Measurements from ENCODE around the gene UBQLN3.

UBQLN3 gene

DNA sequence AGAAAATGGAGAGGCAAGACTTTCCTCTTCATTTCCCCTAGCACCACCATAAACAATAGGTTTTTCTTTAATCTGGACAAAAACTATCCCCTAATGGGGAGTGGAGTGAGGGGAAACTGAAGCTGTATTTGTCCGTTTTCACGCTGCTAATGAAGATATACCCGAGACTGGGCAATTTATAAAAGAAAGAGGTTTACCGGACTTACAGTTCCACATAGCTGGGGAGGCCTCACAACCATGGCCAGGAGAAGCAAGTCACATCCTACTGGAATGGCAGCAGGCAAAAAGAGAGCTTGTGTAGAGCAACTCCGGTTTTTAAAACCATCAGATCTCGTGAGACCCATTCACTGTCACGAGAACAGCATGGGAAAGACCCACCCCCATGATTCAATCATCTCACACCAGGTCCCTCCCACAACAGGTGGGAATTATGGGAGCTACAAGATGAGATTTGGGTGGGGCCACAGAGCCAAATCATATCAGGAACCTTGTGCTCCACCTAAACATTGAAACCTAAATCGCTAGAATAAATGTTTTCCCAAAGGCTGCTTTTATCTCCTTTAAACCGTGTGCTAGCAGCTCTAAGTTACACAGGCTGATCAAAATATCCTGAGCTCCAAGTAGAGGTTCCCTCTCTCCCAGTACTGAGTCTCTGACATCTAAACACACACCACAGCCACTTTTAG is 4.3 kb downstream of the UBQLN3 start:
- DNase-seq (ENCODE audit: low read depth in 2 of 2) = no peak

DNA sequence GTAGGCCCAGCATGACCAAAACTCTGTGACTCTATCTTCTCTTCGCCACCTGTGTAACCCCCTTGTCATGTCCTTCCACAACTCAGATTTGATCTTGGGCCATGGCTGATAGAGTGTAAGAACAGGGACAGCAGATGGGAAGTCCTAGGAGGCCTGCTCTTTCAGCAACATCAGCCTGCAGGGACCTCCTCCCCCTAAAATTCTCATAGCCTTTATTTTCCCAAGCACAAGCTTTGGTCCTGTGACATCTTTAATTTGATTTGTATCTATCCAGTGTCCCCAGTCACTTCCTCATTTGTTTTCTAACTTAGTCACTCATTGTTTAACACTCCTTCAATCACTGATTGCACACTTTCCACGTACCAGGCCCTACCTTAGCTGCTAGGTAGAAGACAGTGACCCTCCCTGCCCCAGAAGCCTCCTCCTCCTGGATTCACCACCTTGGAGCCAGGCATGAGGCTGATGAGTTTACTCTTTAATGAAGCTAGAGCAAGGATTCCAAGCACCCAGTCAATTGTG is 5.3 kb downstream of the UBQLN3 start:
- DNase-seq (ENCODE audit: low read depth in 2 of 2) = no peak

DNA sequence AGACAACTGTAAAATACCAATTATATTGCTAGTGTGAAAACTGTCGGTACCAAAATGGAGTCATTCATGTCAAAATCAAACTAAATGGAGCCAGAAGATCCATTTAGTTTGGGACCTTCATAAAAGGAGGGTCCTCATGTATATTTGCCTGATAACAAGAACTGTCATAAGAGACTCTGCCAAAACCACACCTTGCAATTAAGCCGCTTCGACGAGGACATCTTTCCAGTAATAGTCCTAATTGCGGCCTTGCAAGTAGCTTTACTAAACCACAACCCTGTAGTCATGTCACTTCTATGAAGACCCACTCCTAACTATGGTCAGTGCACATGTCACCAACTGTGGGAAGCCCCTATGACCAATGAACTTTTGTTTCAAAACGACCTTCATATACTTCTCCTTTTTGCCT is 9.4 kb downstream of the UBQLN3 start:
- no peak for DNase-seq (ENCODE audit: low read depth in 2 of 2)

DNA sequence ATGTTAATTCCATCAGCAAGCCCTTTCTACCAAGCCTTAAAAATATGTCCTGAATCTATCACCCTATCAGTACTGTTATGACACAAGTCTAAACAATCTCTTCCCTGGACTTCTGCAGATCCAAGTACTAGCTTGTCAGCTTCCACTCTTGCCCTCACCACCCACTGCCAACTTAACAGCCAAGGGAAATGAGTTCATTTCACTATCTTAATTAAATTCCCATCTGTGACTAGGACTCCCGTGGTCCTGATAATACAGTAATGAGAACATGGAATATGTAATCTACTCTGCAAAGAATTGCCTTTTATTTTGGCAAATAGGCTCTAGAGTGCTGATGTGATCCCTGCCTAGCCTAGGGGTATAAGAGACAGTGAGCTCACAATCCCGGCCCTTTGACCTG is 10.1 kb downstream of the UBQLN3 start:
- DNase-seq (ENCODE audit: low read depth in 2 of 2) = no peak

DNA sequence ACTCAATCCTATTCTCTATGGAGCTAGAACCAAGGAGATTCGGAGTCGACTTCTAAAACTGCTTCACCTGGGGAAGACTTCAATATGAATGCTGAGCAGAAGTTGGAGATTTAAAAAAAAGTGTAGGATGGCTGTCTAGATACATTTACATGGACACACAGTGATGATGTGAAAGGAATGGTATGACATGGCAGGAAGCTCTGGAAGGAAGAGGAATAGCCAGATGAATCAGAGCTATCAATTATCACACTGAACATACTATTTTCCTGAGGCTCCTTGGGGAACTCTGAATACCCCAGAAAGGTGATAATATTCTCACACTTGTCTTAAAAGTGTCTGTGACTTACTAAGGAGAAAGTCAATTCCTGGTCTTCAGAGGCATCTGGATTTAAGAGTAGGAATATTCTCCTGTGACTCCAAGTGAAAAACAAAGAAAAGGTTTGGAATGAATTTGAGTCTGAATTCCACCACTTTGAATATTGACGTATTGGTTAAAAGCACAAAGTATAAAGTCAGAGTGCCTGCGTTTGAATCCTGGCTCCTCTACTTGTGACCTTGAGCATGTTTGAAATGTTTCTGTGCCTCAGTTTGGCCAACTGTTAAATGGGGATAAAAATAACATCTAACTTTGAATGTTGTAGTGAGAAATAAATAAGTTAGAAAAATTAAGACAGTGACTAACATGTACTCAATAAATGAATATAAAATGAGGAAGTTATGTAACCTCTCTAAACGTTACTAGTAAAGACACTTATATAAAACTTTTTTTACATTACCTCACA is 20.0 kb downstream of the UBQLN3 start:
- no peak for DNase-seq (ENCODE audit: low read depth in 2 of 2)

DNA sequence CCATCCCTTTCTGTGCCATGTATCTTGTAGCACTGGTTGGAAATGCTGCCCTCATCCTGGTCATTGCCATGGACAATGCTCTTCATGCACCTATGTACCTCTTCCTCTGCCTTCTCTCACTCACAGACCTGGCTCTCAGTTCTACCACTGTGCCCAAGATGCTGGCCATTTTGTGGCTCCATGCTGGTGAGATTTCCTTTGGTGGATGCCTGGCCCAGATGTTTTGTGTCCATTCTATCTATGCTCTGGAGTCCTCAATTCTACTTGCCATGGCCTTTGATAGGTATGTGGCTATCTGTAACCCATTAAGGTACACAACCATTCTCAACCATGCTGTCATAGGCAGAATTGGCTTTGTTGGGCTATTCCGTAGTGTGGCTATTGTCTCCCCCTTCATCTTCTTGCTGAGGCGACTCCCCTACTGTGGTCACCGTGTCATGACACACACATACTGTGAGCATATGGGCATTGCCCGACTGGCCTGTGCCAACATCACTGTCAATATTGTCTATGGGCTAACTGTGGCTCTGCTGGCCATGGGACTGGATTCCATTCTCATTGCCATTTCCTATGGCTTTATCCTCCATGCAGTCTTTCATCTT is 20.9 kb downstream of the UBQLN3 start:
- DNase-seq (ENCODE audit: low read depth in 2 of 2) = no peak

DNA sequence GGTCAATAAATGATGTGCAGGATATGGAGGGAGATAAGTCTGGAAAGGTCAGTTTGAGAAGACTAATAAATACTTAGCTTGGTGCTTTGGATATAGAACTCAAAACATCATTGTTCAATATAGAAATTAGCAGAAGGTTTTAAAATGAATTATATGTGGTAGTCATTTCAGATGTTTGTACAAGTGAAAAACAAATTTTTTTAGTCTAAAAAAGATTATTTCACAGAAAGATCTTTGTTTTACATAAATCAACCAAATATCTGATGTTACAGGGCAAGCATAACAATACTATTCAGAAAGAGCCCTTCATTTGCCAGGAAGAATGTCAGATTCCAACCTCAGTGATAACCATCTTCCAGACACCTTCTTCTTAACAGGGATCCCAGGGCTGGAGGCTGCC is 21.4 kb downstream of the UBQLN3 start, which contains the start of gene OR52D1:
OR52D1 (plus strand) TSS at position 301 of the 400 bp plus-strand sequence; CDS start at position 323, 22 bp downstream.
- DNase-seq (ENCODE audit: low read depth in 2 of 2) = no peak

DNA sequence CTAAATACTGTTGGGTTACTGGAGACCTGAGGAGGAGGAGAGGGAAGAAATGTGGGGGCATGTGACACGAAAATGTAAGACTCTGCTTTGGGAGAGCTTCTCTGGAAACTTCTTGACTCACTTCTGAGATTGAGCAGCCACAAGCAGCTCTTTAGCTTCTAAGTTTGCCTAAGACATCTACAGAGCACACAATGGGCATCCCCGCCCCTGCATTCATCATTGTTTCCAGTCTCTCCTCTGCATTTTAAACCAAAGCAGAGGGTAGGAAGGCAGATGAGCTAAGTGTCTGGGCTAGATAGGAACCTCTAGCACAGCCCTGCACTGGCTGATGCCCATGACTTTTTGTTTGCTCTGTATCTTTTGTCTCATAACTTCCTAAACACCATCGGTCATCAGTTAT is 23.3 kb downstream of the UBQLN3 start:
- DNase-seq (ENCODE audit: low read depth in 2 of 2) = no peak

DNA sequence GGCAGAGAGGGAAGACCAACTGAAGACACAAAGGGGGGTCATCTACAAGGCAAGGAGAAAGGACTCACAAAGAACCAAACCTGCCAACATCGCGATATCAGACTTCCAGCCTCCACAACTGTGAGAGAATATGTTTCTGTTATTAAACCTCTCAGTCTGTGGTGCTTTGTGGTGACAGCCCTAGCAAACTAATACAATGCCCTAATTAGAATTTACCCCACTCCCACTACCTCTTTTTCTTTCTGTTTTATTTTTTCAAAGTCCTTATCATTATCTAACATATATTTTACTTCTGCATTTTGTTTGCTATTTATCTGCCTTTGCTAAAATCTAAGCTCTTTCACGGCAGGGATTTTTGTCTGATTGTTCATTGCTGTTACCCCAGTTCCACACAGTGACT is 23.8 kb downstream of the UBQLN3 start:
- no peak for DNase-seq (ENCODE audit: low read depth in 2 of 2)

DNA sequence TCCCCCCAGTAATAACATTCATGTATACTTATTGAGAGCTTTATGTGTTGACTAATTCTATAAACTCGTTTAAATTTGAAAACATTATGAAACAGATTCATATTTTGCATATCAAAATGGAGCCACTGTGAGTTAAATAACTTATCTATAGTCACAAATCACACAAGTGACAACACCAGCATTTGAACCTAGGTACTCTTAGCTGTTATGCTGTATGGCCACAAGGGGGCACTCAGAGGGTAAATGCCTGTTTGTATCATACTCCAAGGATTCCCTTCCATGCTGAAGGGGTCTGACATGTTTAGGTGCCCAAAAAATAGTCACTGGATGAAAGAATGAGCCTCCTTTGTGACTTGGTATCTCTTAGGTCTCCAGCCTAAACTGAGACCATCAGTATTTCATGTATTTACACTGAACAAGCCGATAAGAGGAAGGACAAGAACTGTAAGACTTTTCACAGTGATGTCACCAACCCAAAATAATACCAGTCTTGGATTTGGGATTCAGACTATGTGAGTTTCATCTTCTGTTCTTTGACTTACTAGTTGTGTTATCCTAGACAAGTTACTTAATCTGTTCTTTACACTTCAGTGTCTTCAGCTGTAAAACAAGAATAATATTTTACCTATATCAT is 33.5 kb downstream of the UBQLN3 start:
- peak in 1 of 2 donors; percentile 5 for DNase-seq (ENCODE audit: low read depth in 2 of 2)

DNA sequence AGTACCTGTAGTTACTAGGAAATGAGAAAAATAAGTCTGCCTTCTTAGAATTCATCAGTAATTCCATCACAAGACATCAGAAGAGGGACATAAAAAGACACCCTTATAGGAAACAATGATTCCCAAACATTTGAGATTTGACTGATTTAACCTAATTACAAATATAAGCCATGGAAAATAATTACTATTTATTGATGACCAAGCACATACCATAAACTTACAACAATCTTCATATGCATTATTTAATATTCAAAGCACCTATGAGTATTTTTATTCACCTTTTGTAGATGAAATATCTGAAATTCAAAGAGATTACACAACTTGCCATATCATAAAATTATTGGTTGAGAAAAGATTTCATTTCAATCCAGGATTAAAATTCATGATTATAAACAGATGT is 35.8 kb downstream of the UBQLN3 start:
- DNase-seq (ENCODE audit: low read depth in 2 of 2) = no peak

DNA sequence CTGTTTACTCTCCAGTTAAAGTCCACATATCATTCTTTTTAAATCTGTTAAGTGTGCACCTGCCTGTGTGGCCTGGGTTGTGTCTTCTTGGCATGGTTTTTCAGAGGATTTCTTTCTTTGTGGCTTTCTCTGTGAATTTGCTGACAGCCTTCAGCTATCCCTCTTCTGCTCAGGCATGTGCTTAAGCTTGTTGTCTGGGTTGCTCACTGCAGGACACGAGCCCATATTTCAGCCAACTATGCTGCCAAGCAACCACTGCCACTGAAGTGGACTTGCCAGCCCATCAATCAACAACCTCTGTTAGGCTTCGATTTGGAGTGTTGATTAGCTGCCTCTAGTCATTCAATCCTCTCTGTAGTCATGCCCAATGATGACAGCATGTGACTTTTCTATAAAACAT is 42.2 kb downstream of the UBQLN3 start:
- DNase-seq (ENCODE audit: low read depth in 2 of 2) = no peak

DNA sequence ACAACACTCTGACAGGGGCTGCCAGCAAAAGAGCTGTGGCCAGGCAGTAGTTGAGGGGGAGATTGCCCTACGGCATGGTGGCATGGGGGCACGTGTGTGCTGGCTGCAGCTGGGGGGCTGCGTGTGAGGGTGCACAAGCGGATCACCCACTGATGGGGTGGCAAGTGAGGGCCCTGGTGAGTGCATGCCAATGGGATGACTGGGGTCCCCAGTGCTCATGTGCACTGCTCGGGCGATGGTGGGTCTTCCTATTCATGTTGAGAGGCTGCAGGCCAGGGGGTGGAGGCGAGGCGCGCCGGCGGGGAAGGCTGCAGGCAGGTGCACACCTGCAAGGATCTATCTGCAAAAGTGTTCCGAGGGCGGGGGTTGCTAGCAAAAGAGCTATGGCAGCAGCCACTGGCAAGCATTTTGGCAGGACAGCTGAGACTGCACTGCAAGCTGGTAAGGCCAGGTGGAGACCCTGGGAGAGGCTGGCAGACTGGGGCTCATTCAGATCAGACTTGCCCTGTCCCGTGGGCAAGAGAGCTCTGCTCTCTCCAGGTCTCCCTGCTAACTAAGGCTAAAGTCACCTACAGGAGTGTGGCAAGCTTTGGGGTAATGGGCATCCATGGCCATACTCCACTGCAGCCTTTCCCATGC is 48.7 kb downstream of the UBQLN3 start:
- no peak for DNase-seq (ENCODE audit: low read depth in 2 of 2)
